Hepatocyte (in vitro differentiated cells): Measurements from ENCODE around the gene VWA1.

Source experiments
- CTCF ChIP-seq: fragments of 200-600 bp; sonication (generic); IDR thresholded peaks from 2 replicates; pipeline ENCODE4 v1.5.1; 2016; ENCODE audit warnings: antibody characterized with exemption, mild to moderate bottlenecking; ENCODE audit not compliant: poor library complexity
- EZH2 ChIP-seq: fragments of 200-600 bp; sonication (generic); IDR thresholded peaks from 2 replicates; pipeline ENCODE4 v1.6.1; 2016; ENCODE audit warnings: antibody characterized with exemption, mild to moderate bottlenecking, borderline replicate concordance
- EZH2phosphoT487 ChIP-seq: fragments of 200-600 bp; sonication (generic); IDR thresholded peaks from one replicate; pipeline ENCODE4 v1.6.1; 2018; ENCODE audit warnings: antibody characterized with exemption, mild to moderate bottlenecking, low read depth, moderate library complexity; ENCODE audit not compliant: unreplicated experiment, severe bottlenecking

- TF ChIP-seq EZH2: no peak
- TF ChIP-seq CTCF: no peak
- TF ChIP-seq EZH2phosphoT487: no peak
Observed at GRCh38 chr1:1477206-1477605, 41.7 kb downstream of the VWA1 start.
